OCI-M2 (cell line): ENCODE measurements around the gene PROK1.
"Not testable (repeated sequence)": the region's sequence is repeated elsewhere in the genome, so short reads cannot be mapped to it uniquely, and the experiment has no call there.

Experiments used
- DNase-seq: peaks from one replicate; lab custom pipeline; 2025; ENCODE audit not compliant: unreplicated experiment; lab: John Stamatoyannopoulos, UW

PROK1 gene

GRCh38 chr1:110433213-110433612 is 17.7 kb upstream of the PROK1 start:
- no peak for DNase-seq

DNA sequence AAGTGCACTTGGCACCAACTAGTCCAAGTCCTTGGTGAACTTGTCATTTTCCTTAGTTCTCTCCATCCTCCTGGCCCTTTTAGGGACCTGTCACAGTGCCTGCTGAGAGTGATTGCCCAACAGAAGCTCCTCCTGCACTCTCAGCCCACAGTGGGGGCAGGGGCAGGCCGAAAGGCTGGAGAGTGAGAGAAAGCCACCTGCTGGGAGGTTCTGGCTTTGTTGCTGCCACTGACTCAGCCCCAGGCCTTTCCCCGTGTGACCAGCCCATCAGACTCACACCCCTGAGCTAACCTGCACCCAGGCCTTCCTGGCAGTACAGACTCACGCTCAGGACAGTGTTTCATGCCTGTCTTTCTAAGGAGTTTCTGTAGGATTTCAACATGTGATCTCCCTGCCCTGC is 17.1 kb upstream of the PROK1 start:
- no peak for DNase-seq

DNA sequence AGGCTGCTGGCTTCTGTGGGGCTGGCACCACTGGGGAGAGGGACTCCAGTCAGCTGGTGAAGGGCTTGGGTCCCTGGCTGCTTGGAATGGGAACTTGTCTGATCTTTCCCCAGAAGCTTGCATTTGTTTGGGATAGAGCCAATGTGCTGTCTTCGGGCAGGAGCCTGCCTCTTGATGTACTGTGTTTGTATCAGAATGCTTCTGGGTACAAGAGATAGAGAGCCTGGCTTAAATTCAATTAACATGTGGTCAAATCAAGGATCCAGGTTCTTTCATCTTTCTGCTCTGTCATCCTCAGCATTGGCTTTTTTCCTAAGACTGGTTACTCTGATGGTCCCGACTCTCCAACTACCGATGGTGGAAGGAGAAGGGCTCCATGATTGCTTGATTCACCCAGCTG is 16.0 kb upstream of the PROK1 start:
- DNase-seq, result no peak

DNA sequence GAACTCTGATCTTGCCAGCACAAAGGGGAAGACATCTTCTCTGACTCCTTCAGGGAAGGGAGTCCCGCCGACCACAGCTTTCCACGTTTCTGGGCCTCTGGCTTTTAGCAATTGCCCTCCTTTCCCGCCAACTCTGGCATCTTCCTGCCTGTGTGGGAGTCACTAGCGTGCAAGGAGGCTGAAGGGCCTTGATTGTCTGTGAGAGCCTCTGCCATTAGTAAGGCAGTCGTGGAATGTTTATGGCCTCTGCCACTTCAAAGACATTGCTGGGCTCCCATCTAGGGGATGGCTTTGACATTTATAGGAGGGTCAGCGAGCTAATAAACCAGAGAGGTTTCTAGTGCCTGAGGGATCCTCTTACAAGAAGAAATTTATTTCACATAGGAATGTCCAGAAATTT is 14.3 kb upstream of the PROK1 start:
- no peak for DNase-seq

DNA sequence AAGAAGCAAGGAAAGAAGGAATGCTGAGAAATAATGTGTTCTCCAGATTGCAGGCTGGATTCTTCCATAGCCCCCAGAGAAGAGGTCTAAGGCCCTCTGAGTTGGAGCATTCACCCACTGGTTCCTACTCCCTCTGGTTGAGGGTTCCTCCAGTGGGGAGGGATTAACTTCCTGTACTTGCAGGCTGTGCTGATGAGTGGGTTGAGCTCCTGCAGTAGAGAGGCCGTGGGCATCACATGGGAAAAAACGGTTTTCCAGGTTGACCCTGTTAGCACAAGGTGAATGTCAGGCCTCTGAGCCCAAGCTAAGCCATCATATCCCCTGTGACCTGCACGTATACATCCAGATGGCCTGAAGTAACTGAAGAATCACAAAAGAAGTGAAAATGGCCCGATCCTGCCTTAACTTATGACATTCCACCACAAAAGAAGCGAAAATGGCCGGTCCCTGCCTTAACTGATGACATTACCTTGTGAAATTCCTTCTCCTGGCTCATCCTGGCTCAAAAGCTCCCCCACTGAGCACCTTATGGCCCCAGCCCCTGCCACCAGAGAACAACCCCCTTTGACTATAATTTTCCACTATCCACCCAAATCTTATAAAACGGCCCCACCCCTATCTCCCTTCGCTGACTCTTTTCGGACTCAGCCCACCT is 13.2 kb upstream of the PROK1 start:
- not testable (repeated sequence) for DNase-seq

- DNase-seq, result no peak
Measured at GRCh38 chr1:110438893-110439292, 12.1 kb upstream of the PROK1 start.

DNA sequence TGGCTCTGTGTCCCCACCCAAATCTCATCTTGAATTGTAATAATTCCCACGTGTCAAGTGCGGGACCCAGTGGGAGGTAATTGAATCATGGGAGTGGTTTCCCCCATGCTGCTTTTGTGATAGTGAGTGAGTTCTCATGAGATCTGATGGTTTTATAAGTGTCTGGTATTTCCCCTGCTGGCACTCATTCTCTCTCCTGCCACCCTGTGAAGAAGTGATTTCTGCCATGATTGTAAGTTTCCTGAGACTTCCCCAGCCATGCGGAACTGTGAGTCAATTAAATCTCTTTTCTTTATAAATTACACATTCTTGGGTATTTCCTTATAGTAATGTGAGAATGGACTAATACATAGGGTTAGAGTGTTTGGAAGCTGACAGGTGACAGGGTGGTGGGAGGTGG is 11.1 kb upstream of the PROK1 start:
- DNase-seq, result not testable (repeated sequence)

DNA sequence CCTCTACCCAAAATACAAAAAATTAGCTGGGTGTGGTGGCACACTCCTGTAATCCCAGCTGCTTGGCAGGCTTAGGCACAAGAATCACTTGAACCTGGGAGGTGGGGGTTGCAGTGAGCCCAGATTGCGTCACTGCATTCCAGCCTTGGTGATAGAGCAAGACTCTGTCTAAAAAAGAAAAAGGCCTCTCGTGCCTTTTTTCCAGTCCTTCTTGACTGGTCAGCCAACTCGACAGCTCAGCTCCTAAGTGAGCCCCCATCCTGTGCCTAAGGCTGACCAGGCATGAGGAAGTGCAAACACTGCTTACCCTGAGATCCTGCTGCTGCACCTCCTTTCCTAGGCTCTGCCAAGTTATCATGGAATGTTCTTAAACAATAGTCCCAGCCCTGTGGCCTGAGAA is 10.1 kb upstream of the PROK1 start:
- no peak for DNase-seq

DNA sequence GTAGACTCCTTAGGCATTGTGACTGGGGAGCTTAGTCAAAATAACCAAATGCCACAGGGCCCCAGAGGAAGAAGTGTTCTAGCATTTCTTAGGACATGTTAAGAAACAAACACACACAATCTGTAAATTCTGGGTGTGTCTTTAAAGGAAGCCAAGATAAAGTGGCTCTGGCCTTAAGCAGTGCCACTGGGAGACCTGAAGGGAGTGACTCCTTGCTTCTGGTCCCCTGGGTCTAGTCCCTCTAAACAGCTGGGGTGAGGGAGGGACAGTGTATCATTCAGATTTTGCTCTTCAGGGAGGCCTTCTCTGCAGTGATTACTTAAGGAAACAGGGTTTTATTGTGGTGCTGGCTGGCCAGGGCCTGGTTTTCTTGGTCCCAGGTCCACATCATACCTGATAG is 9.1 kb upstream of the PROK1 start:
- no peak for DNase-seq

GRCh38 chr1:110443451-110443850 is 7.5 kb upstream of the PROK1 start:
- DNase-seq, result no peak

- DNase-seq, result no peak
Measured at GRCh38 chr1:110444561-110444960, 6.4 kb upstream of the PROK1 start.

DNA sequence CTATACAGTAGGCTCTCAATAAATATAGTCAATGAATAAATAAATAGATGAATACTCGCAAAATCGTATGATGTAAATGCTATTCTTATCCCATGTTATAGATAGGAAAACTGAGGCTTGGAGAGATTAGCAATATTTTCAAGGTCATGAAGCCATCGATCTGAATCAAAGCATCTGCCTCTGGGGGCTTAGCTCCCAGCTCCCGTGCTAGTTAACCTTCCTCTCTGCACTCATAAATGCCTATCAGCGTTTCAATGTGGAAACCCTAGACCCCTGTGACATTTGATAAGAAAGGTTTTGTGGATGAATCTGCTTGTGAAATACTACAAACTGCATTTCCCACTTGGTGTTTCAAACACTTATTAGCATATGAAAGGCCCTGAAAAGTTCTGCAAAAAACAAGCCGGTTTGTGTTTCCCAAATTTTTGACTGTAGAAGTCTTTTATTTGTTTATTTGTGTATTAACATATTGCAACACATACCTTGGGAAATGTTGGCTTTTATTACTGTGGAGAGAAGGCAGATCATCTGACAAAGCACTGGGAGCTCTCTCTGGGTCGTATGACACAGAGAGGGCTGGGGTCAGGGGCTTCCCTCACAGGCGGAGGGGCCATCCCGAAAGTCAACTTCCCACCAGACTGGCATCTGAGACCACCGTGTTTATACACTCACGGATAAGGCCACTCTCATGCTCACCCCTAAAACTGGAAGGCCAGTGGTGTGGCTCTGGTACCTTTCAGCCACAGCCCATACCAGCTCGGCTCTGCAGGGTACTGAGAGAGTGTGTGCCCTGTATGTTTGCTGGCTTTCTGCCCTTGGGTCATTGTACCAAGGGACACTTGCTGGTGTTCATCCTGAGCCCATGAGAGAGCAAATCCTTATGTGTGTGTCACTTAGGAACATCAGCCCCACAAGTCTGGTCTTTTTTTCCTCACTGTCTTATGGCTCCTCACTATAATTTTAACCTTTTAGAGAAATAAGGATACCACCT is 993 bp upstream of the PROK1 start:
- DNase-seq, result no peak

DNA sequence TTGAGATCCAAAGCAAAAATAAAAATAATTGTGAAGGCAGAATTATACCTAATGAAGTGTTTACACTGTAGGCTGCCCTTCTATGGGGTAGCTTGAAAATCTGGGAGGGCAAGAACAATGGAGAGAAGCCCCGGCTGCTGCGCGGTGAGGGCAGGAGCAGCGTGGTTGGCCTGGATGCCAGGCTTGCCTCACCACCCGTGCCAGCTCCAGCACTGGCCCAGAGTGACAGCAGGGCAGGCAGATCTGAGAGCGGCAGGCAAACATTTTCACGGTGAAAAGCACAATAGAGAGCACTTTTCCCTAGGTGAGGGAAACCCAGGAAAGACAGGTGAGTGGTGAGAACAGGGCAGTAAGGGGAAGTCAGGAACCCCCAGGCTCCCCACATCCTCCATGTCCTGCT is 1.4 kb downstream of the PROK1 start:
- DNase-seq, result no peak

DNA sequence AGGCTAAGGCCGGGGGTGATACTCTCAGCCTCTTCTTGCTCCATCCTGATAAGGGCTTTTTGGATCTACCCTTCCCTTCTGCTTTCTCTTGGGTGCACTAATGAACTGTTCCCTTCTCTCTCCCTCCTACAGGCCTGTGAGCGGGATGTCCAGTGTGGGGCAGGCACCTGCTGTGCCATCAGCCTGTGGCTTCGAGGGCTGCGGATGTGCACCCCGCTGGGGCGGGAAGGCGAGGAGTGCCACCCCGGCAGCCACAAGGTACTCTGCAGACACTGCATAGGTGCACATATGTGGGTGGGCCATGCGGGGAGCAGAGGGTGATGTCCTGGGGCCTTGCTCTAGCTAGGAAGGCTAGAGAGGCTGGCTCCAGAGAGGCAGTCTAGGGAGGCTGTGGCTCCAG is 2.9 kb downstream of the PROK1 start:
- no peak for DNase-seq

GRCh38 chr1:110454328-110454727 is 3.4 kb downstream of the PROK1 start:
- no peak for DNase-seq

DNA sequence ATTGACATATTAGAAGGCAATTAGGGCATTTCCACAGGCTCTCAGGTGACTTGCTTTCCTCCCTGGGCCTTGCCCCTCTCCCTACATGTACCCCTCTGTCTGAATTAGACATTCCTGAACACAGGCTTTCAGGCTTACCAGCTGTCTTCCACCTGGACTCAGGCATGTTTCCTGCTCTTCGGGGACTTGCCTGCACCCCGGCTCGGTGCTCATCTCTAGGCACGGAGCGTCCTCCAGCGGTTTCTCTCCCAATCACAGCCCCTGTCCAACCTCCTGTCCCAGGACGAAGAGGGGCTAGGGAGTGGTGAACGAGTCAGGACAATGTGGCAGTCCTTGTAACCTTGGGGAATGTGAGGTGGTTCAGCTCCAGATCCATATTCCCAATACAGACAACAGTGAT is 4.2 kb downstream of the PROK1 start:
- DNase-seq, result no peak

DNA sequence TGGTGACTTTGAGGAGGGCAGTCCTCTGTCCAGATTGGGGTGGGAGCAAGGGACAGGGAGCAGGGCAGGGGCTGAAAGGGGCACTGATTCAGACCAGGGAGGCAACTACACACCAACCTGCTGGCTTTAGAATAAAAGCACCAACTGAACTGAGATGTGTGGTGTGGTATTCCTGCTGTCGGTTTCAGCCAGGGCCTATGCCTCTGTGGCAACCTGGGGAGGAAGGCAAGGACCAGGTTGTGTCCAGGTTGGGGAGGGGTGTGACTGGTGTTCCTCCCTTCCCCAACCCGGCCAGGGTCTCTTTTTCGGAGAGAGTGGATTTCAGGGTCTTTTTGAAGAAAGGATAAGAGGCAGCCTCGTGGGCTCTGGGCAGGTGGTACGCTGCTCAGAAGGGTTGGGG is 6.3 kb downstream of the PROK1 start:
- DNase-seq, result no peak

DNA sequence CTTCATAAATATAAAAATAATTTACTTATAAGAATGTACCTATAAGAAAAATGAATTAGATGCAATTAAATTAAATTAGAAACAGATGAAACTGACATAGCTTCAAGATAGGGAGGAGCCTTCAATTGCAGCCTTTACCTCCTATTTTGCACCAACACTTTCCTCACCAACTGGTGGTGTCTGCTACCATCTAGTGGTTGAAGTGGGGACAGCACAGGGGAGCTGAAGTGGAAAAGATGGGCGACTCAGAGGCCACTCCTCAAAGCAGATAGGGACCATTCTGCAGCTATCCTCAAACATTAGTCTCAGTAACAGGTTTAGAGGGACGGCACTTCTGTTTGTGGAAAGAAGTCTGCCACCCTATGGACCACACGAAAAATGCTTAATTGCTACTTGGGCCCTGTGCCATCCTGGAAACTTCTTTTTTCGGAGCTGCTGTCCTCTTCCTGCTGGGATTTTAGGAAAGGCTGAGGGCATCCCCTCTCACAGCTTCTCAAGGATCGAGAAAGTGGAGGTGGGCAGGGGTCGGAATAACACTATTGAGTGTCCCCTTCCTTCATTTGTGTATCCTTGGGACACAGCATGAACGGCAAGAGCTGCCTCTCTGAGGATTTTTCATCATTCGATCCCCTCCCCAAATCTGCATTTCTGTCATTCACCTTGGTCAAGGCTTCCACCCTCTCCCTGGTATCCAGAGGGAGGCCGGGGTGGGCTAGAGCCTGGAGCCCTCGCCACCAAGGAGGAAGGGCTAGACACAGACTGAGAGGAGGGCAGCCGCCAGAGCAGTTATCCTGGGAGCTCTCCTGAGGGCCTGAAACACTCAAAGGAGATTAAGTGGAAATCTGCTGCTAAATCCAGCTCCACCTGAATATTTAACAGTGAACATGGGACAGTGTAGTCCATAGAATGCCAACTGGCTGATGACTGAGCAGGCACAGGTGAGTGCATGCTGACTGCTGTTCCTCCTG is 9.6 kb downstream of the PROK1 start:
- DNase-seq, result peak; percentile 12

DNA sequence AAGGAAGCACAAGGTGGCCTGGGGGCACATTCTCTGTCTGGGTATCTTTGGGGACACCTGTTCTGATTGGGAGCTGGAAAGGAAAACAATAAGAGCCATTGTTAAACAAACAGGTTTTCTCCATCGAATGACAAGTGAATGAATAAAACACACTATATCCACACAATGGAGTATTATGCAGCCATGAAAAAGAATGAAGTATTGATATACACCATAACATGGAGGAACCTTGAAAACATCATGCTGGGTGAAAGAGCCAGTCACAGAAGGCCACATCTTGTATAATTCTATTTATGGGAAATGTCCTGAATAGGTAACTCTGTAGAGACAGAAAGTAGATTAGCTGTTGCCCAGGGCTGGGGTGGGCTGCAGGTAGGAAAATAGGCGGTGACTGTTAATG is 11.1 kb downstream of the PROK1 start:
- no peak for DNase-seq

- no peak for DNase-seq
Measured at GRCh38 chr1:110462964-110463363, 12.0 kb downstream of the PROK1 start.

DNA sequence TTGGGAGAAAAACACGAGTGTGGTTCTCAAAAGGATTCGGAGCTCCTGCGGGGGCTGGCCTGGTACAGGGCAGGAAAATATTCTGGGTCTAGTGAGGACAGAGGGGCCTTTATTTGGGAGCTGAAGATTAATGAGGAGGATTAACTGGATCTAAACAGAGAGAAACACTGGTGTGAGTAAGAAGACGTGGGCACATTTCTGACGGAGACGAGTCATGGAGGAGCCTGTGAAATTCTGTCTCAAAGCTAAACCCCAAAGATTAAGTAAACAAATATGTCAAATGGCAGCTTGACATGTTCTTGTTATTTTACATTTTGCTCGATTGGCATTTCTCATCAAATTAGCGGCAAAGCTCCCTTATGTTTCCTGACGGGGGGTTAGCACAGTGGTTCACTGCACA is 12.8 kb downstream of the PROK1 start:
- DNase-seq, result no peak
